ENCODE measurements around the gene PLSCR3.

PLSCR3 gene

GRCh38 chr17:7394452-7395191 is at the start of gene PLSCR3:
Gene PLSCR3 (minus strand): TSS chr17:7394525. CDS start chr17:7394110, 415 bp downstream.
- H3K4me1 ChIP-seq (ENCODE audit: insufficient read depth, low read length), result peaks cover 6% of the 10 kb centered on the region; the same call in 1 of the 2 replicates
- H3K36me3 ChIP-seq (ENCODE audit: insufficient read depth, low read length), result peaks cover 3% of the 10 kb centered on the region; the same call in 1 of the 2 replicates
- H3K9me3 ChIP-seq (ENCODE audit: control insufficient read depth, insufficient read depth, low read length), result no peaks in the 10 kb centered on the region
- H3K9ac ChIP-seq (ENCODE audit: low read depth, low read length), result peak within 1 kb of the TSS; percentile 78

GRCh38 chr17:7443499-7444485 is 49.5 kb upstream of the PLSCR3 start:
- peaks cover 8% of the 10 kb centered on the region for H3K4me1 ChIP-seq (ENCODE audit: insufficient read depth, low read length)
- no peak overlapping the region for H3K9ac ChIP-seq (ENCODE audit: low read depth, low read length)
- H3K9me3 ChIP-seq (ENCODE audit: control insufficient read depth, insufficient read depth, low read length), result no peaks in the 10 kb centered on the region
- H3K36me3 ChIP-seq (ENCODE audit: insufficient read depth, low read length), result no peaks in the 10 kb centered on the region

- H3K36me3 ChIP-seq (ENCODE audit: insufficient read depth, low read length), result no peaks in the 10 kb centered on the region
- H3K4me1 ChIP-seq (ENCODE audit: insufficient read depth, low read length), result peaks cover 9% of the 10 kb centered on the region
- H3K9me3 ChIP-seq (ENCODE audit: control insufficient read depth, insufficient read depth, low read length), result no peaks in the 10 kb centered on the region
- no peak overlapping the region for H3K9ac ChIP-seq (ENCODE audit: low read depth, low read length)
Measured at GRCh38 chr17:7442142-7442541, 47.8 kb upstream of the PLSCR3 start.

GRCh38 chr17:7441266-7441665 is 46.9 kb upstream of the PLSCR3 start:
- Histone ChIP-seq H3K9ac (ENCODE audit: low read depth, low read length) (peak overlapping the region; percentile 64), H3K36me3 (ENCODE audit: insufficient read depth, low read length) (no peaks in the 10 kb centered on the region), H3K4me1 (ENCODE audit: insufficient read depth, low read length) (peaks cover 9% of the 10 kb centered on the region), H3K9me3 (ENCODE audit: control insufficient read depth, insufficient read depth, low read length) (no peaks in the 10 kb centered on the region)

GRCh38 chr17:7440834-7441195 is 46.5 kb upstream of the PLSCR3 start:
- Histone ChIP-seq H3K9me3 (ENCODE audit: control insufficient read depth, insufficient read depth, low read length) (no peaks in the 10 kb centered on the region), H3K9ac (ENCODE audit: low read depth, low read length) (peak overlapping the region; percentile 64), H3K4me1 (ENCODE audit: insufficient read depth, low read length) (peaks cover 9% of the 10 kb centered on the region), H3K36me3 (ENCODE audit: insufficient read depth, low read length) (no peaks in the 10 kb centered on the region)

GRCh38 chr17:7440113-7440833 is 45.9 kb upstream of the PLSCR3 start:
- no peaks in the 10 kb centered on the region for H3K36me3 ChIP-seq (ENCODE audit: insufficient read depth, low read length)
- H3K4me1 ChIP-seq (ENCODE audit: insufficient read depth, low read length), result peaks cover 9% of the 10 kb centered on the region
- no peaks in the 10 kb centered on the region for H3K9me3 ChIP-seq (ENCODE audit: control insufficient read depth, insufficient read depth, low read length)
- H3K9ac ChIP-seq (ENCODE audit: low read depth, low read length), result peak overlapping the region; percentile 64

- Histone ChIP-seq H3K4me1 (ENCODE audit: insufficient read depth, low read length) (peaks cover 8% of the 10 kb centered on the region), H3K36me3 (ENCODE audit: insufficient read depth, low read length) (no peaks in the 10 kb centered on the region), H3K9me3 (ENCODE audit: control insufficient read depth, insufficient read depth, low read length) (no peaks in the 10 kb centered on the region), H3K9ac (ENCODE audit: low read depth, low read length) (peak within 1 kb of the TSS; percentile 64)
Measured at GRCh38 chr17:7439462-7440112, 45.3 kb upstream of the PLSCR3 start, which contains the start of gene FGF11. Gene FGF11 (plus strand): TSS chr17:7439512. CDS start chr17:7439621, 109 bp downstream.

GRCh38 chr17:7438656-7439460 is 44.5 kb upstream of the PLSCR3 start:
- Histone ChIP-seq H3K36me3 (ENCODE audit: insufficient read depth, low read length) (no peaks in the 10 kb centered on the region), H3K9ac (ENCODE audit: low read depth, low read length) (peak overlapping the region; percentile 64), H3K4me1 (ENCODE audit: insufficient read depth, low read length) (peaks cover 4% of the 10 kb centered on the region), H3K9me3 (ENCODE audit: control insufficient read depth, insufficient read depth, low read length) (no peaks in the 10 kb centered on the region)

GRCh38 chr17:7437950-7438614 is 43.8 kb upstream of the PLSCR3 start:
- Histone ChIP-seq H3K36me3 (ENCODE audit: insufficient read depth, low read length) (no peaks in the 10 kb centered on the region), H3K9me3 (ENCODE audit: control insufficient read depth, insufficient read depth, low read length) (no peaks in the 10 kb centered on the region), H3K9ac (ENCODE audit: low read depth, low read length) (peak overlapping the region; percentile 64), H3K4me1 (ENCODE audit: insufficient read depth, low read length) (peaks cover 4% of the 10 kb centered on the region)

GRCh38 chr17:7437369-7437863 is 43.1 kb upstream of the PLSCR3 start:
- Histone ChIP-seq H3K9me3 (ENCODE audit: control insufficient read depth, insufficient read depth, low read length) (no peaks in the 10 kb centered on the region), H3K9ac (ENCODE audit: low read depth, low read length) (peak overlapping the region; percentile 64), H3K36me3 (ENCODE audit: insufficient read depth, low read length) (no peaks in the 10 kb centered on the region), H3K4me1 (ENCODE audit: insufficient read depth, low read length) (peaks cover 4% of the 10 kb centered on the region)

- H3K9ac ChIP-seq (ENCODE audit: low read depth, low read length), result peak overlapping the region; percentile 64
- H3K4me1 ChIP-seq (ENCODE audit: insufficient read depth, low read length), result peaks cover 4% of the 10 kb centered on the region
- H3K9me3 ChIP-seq (ENCODE audit: control insufficient read depth, insufficient read depth, low read length), result no peaks in the 10 kb centered on the region
- H3K36me3 ChIP-seq (ENCODE audit: insufficient read depth, low read length), result no peaks in the 10 kb centered on the region
Measured at GRCh38 chr17:7436556-7437368, 42.4 kb upstream of the PLSCR3 start.
